GM12878 (cell line): ENCODE results near the gene SRPK3. TPM values are rescaled to one million over a fixed set of nuclear protein-coding genes. Genes with fewer than 3 reads are reported as not detected.

ENCODE experiments used
- ATAC-seq: fragments of 200-7000 bp; cut with Tn5 transposase; 3 replicates; pipeline ENCODE4 v1.9.1; 2020; ENCODE audit warnings: mild to moderate bottlenecking, moderate library complexity
- BruUV-seq: library from RNA; stranded (reverse); fragments of 400-500 nt; replicated peaks from 2 replicates; lab custom pipeline; 2021; lab: Mats Ljungman, UMichigan
- CTCF ChIA-PET: fragments of 300-600 bp; sonication (Branson Sonifier 250); formaldehyde crosslinking; extraction: SDS; loops from one replicate; lab custom pipeline; 2021; ENCODE audit warnings: inconsistent platforms; lab: Yijun Ruan, JAX
- POLR2A ChIA-PET: fragments of 350-600 bp; formaldehyde crosslinking; extraction: SDS; loops from one replicate; lab custom pipeline; 2021; ENCODE audit warnings: inconsistent platforms; lab: Charles Lee
- RAD21 ChIA-PET: fragments of 300-600 bp; sonication (Branson Sonifier 250); formaldehyde crosslinking; loops from one replicate; lab custom pipeline; 2023; ENCODE audit warnings: antibody characterized with exemption; ENCODE audit not compliant: unreplicated experiment; lab: Charles Lee
- SMC1A ChIA-PET: fragments of 300-600 bp; sonication (Branson Sonifier 250); formaldehyde crosslinking; loops from one replicate; lab custom pipeline; 2023; ENCODE audit not compliant: unreplicated experiment, uncharacterized antibody; lab: Charles Lee
- DNase-seq: peaks from one replicate; pipeline ENCODE4 v3.0.0-alpha.2; 2011; ENCODE audit warnings: low read depth, low spot score
- FAIRE-seq: peaks from 3 replicates; lab custom pipeline; 2011; peaks lifted over from hg19 to GRCh38; lab: Jason Lieb, UNC
- H2AFZ ChIP-seq: 2 replicates; pipeline ENCODE4 v1.6.0; 2011; ENCODE audit warnings: low read depth, low read length, control low read depth; ENCODE audit not compliant: control insufficient read depth
- H3K27ac ChIP-seq: 2 replicates; pipeline ENCODE4 v1.5.1; 2011; ENCODE audit warnings: control low read depth; ENCODE audit not compliant: control insufficient read depth, insufficient read depth
- H3K27me3 ChIP-seq, 2 experiments: replicated peaks in 1 of 2; 2 replicates each; pipeline versions ENCODE4 v1.6.0 to v1.6.1; 2011; ENCODE audit warnings: low read length in 1 of 2; ENCODE audit not compliant: control insufficient read depth in 2 of 2, insufficient read depth in 2 of 2
- H3K36me3 ChIP-seq, 2 experiments: 2 replicates each; pipeline ENCODE4 v1.5.1; 2011; ENCODE audit warnings: low read length in 1 of 2; ENCODE audit not compliant: control insufficient read depth in 2 of 2, insufficient read depth in 2 of 2
- H3K4me1 ChIP-seq: 2 replicates; pipeline ENCODE4 v1.6.1; 2011; ENCODE audit warnings: mild to moderate bottlenecking, low read length, moderate library complexity, mixed read lengths; ENCODE audit not compliant: control insufficient read depth, insufficient read depth
- H3K4me2 ChIP-seq: 2 replicates; pipeline ENCODE4 v1.6.0; 2011; ENCODE audit warnings: control low read depth; ENCODE audit not compliant: control insufficient read depth, insufficient read depth
- H3K4me3 ChIP-seq: fragments of 200-600 bp; sonication (generic); 2 replicates; pipeline ENCODE4 v1.5.1; 2016
- H3K79me2 ChIP-seq: 2 replicates; pipeline ENCODE4 v1.6.0; 2011; ENCODE audit warnings: low read length; ENCODE audit not compliant: control insufficient read depth, insufficient read depth
- H3K9ac ChIP-seq: 2 replicates; pipeline ENCODE4 v1.8.0; 2011; ENCODE audit warnings: low read length, control low read depth, mixed read lengths; ENCODE audit not compliant: control insufficient read depth, insufficient read depth
- H3K9me3 ChIP-seq: replicated peaks from 3 replicates; pipeline ENCODE4 v1.5.1; 2011; ENCODE audit warnings: mild to moderate bottlenecking, low read length; ENCODE audit not compliant: control insufficient read depth, insufficient read depth
- H4K20me1 ChIP-seq: 2 replicates; pipeline ENCODE4 v1.6.0; 2011; ENCODE audit not compliant: control insufficient read depth, insufficient read depth
- CHD1 ChIP-seq: IDR thresholded peaks from 2 replicates; pipeline ENCODE4 v1.6.1; 2012; ENCODE audit warnings: low read depth, low read length, improper control_type of control experiment
- EGR1 ChIP-seq, 2 experiments: IDR thresholded peaks; 1 replicate in 1 of 2; 2 replicates in 1 of 2; pipeline ENCODE4 v1.6.1; 2011 to 2012; ENCODE audit warnings: low read depth in 2 of 2, low read length in 2 of 2, borderline replicate concordance in 1 of 2, mild to moderate bottlenecking in 1 of 2, moderate library complexity in 1 of 2
- ELK1 ChIP-seq: IDR thresholded peaks from 2 replicates; pipeline ENCODE4 v1.6.1; 2012; ENCODE audit warnings: low read depth, low read length, improper control_type of control experiment
- NFYB ChIP-seq: IDR thresholded peaks from 2 replicates; pipeline ENCODE4 v1.6.1; 2011; ENCODE audit warnings: low read depth, mild to moderate bottlenecking, low read length, improper control_type of control experiment, moderate library complexity; ENCODE audit not compliant: insufficient read depth
- SIN3A ChIP-seq: IDR thresholded peaks from 2 replicates; pipeline ENCODE4 v1.6.1; 2012; ENCODE audit warnings: low read depth, low read length, improper control_type of control experiment
- ZBTB4 ChIP-seq: fragments of 450-650 bp; formaldehyde crosslinking; IDR thresholded peaks from 2 replicates; pipeline ENCODE4 v1.4.0; 2022; ENCODE audit warnings: mild to moderate bottlenecking, moderate library complexity
- WGBS: methylation state at CpG from one replicate; pipeline ENCODE4 v1.1.6; 2016; ENCODE audit warnings: low lambda C conversion rate; ENCODE audit not compliant: insufficient replicate concordance, insufficient coverage; ENCODE audit errors: missing lambda C conversion rate; 5-methylcytosine and 5-hydroxymethylcytosine counted together
- in situ Hi-C: fragments of 300-500 bp; cut with MboI; formaldehyde crosslinking; loops from 9 replicates; pipeline ENCODE4 v1.14.3; 2018; ENCODE audit warnings: mixed read lengths
- intact Hi-C: fragments of 100-400 bp; cut with micrococcal nuclease; formaldehyde crosslinking; loops from one replicate; pipeline ENCODE4 v1.14.2; 2022; ENCODE audit not compliant: unreplicated experiment
- polyA plus RNA-seq, 11 experiments: library from polyadenylated mRNA; depleted of rRNA in 4 of 11; unstranded in 6 of 11; stranded (reverse) in 5 of 11; fragments of >200 nt; fragmentation: Nextera tagmentation in 4 of 11; fragmentation: Illumina TruSeq in 1 of 11; extraction: Ambion mirVana in 4 of 11; extraction: Trizol in 1 of 11; gene quantifications; 1 replicate in 1 of 11; 2 replicates in 10 of 11; pipeline versions ENCODE4 v1.2.1 to v1.2.3, GENCODE V29; 2011 to 2016; ENCODE audit warnings: inconsistent platforms in 2 of 11, missing spikeins in 2 of 11, low read depth in 1 of 11
- total RNA-seq, 4 experiments: library from RNA; depleted of rRNA in 3 of 4; stranded (reverse); fragments of >200 nt in 3 of 4; fragmentation: Illumina TruSeq in 1 of 4; extraction: Trizol in 1 of 4; gene quantifications; 2 replicates each; pipeline versions ENCODE4 v1.2.1 to v1.2.3, GENCODE V29; 2013 to 2021

The SRPK3 gene
- total and polyA plus RNA-seq, 10 of the 15 experiments (the other 5 are each of a cell fraction or from before 2014, with no cell fraction given), result 0.05 to 0.19 TPM; not detected in 8

GRCh38 chrX:153806999-153807575, 26.2 kb downstream of the SRPK3 start:
- Histone ChIP-seq H2AFZ (no peak overlapping the region), H3K9me3 (no peaks in the 10 kb centered on the region; the same call in 2 of the 3 replicates), H3K27ac (no peak overlapping the region)
- ChIA-PET POLR2A (no interaction called here), CTCF (interaction anchor here (1.2 kb wide), 1 partner anchor 140 kb away, joined by 3 read pairs; no protein-coding TSS in a partner anchor)
- no TSS peak for BruUV-seq
- no peak for DNase-seq
- TF ChIP-seq EGR1 (IDR thresholded peaks at IDR 0.05; ENCODE audit: borderline replicate concordance in 1 of 2, low read depth in 2 of 2, low read length in 2 of 2) (no peak), CHD1 (no peak), NFYB (no peak), SIN3A (no peak), ZBTB4 (CRISPR knock-in tag) (no peak), ELK1 (no peak)
- TF ChIP-seq, all 136 proteins: peak for 0
- no peak overlapping the region for H3K9ac ChIP-seq
- SMC1A ChIA-PET, result no interaction called here
- H3K27me3 ChIP-seq, result no peaks in the 10 kb centered on the region; a peak in 1 of 4 replicates
- no peak for ATAC-seq
- no peak for FAIRE-seq
- WGBS, result 64% methylated on average over 28 of the region's 28 CpGs
- intact Hi-C loops (no loop called here), in situ Hi-C loops (loop anchor here (25.0 kb wide), 1 partner anchor 620 kb away; the partner anchor contains the start of gene MAGEA1)
- no peaks in the 10 kb centered on the region for H3K4me1 ChIP-seq
- no peak overlapping the region for H3K4me2 ChIP-seq
- H3K79me2 ChIP-seq, result no peaks in the 10 kb centered on the region
- no peaks in the 10 kb centered on the region for H3K36me3 ChIP-seq
- RAD21 ChIA-PET, result no interaction called here
- H4K20me1 ChIP-seq, result no peaks in the 10 kb centered on the region
- H3K4me3 ChIP-seq, result no peak overlapping the region
